GM23248 (cell line): Measurements from ENCODE around the gene ZNF621. TPM values are rescaled to one million over a fixed set of nuclear protein-coding genes. Genes with fewer than 3 reads are reported as not detected.

Experiments used
- DNase-seq: peaks from one replicate; pipeline ENCODE4 v3.0.0-alpha.2; 2015
- H2AFZ ChIP-seq: fragments of 200-600 bp; sonication (generic); 2 replicates; pipeline ENCODE4 v1.6.1; 2016; ENCODE audit warnings: antibody characterized with exemption
- H3F3A ChIP-seq: fragments of 200-600 bp; sonication (generic); 2 replicates; pipeline ENCODE4 v1.6.1; 2016; ENCODE audit warnings: mild to moderate bottlenecking, antibody characterized with exemption, mixed run types; ENCODE audit not compliant: insufficient read depth
- H3K27ac ChIP-seq: fragments of 200-600 bp; sonication (generic); 2 replicates; pipeline ENCODE4 v1.5.1; 2016; ENCODE audit warnings: mild to moderate bottlenecking
- H3K27me3 ChIP-seq: fragments of 200-600 bp; sonication (generic); replicated peaks from 2 replicates; pipeline ENCODE4 v1.6.1; 2016; ENCODE audit warnings: mild to moderate bottlenecking; ENCODE audit not compliant: insufficient read depth
- H3K36me3 ChIP-seq: fragments of 200-600 bp; sonication (generic); 2 replicates; pipeline ENCODE4 v1.6.1; 2016; ENCODE audit warnings: low read depth, mild to moderate bottlenecking
- H3K4me1 ChIP-seq: fragments of 200-600 bp; sonication (generic); 2 replicates; pipeline ENCODE4 v1.6.1; 2016; ENCODE audit warnings: mild to moderate bottlenecking; ENCODE audit not compliant: insufficient read depth
- H3K4me2 ChIP-seq: fragments of 200-600 bp; sonication (generic); one replicate; pipeline ENCODE4 v1.6.1; 2016; ENCODE audit warnings: mild to moderate bottlenecking; ENCODE audit not compliant: unreplicated experiment
- H3K4me3 ChIP-seq: fragments of 200-600 bp; sonication (generic); 2 replicates; pipeline ENCODE4 v1.5.1; 2016; ENCODE audit warnings: mild to moderate bottlenecking
- H3K79me2 ChIP-seq: fragments of 200-600 bp; sonication (generic); 2 replicates; pipeline ENCODE4 v1.6.1; 2016; ENCODE audit warnings: mild to moderate bottlenecking; ENCODE audit not compliant: insufficient read depth
- H3K9ac ChIP-seq: fragments of 200-600 bp; sonication (generic); 2 replicates; pipeline ENCODE4 v1.6.1; 2016; ENCODE audit warnings: mild to moderate bottlenecking
- H3K9me2 ChIP-seq: fragments of 200-600 bp; sonication (generic); 2 replicates; pipeline ENCODE4 v1.6.1; 2016; ENCODE audit warnings: mixed run types, mild to moderate bottlenecking, moderate library complexity; ENCODE audit not compliant: insufficient read depth
- H3K9me3 ChIP-seq: fragments of 200-600 bp; sonication (generic); one replicate; pipeline ENCODE4 v1.6.1; 2017; ENCODE audit warnings: low read depth
- H4K20me1 ChIP-seq: fragments of 200-600 bp; sonication (generic); 2 replicates; pipeline ENCODE4 v1.6.0; 2016; ENCODE audit not compliant: insufficient read depth
- EZH2 ChIP-seq: fragments of 200-600 bp; sonication (generic); IDR thresholded peaks from 2 replicates; pipeline ENCODE4 v1.6.1; 2018; ENCODE audit warnings: antibody characterized with exemption, mild to moderate bottlenecking; ENCODE audit not compliant: insufficient read depth, poor library complexity, severe bottlenecking
- EZH2phosphoT487 ChIP-seq: fragments of 200-600 bp; sonication (generic); IDR thresholded peaks from 2 replicates; pipeline ENCODE4 v1.6.1; 2018; ENCODE audit warnings: antibody characterized with exemption, moderate library complexity, mild to moderate bottlenecking, low read depth; ENCODE audit not compliant: insufficient read depth
- WGBS, 2 experiments: methylation state at CpG; one replicate each; pipeline ENCODE4 v1.1.6; 2015 to 2017; ENCODE audit warnings: low lambda C conversion rate in 2 of 2, low coverage in 1 of 2; ENCODE audit errors: missing lambda C conversion rate in 2 of 2; 5-methylcytosine and 5-hydroxymethylcytosine counted together
- in situ Hi-C: fragments of 300-500 bp; cut with MboI; formaldehyde crosslinking; loops from 2 replicates; pipeline ENCODE4 v1.15.0; 2020
- polyA plus RNA-seq: library from polyadenylated mRNA; unstranded; fragments of >200 nt; fragmentation: Nextera tagmentation; extraction: Ambion mirVana; gene quantifications from 2 replicates; pipeline ENCODE4 v1.2.1, GENCODE V29; 2016
- total RNA-seq: library from RNA; depleted of rRNA; stranded (reverse); fragments of >200 nt; shearing (Covaris generic); gene quantifications from 2 replicates; pipeline ENCODE4 v1.2.3, GENCODE V29; 2014

Gene ZNF621
- total and polyA plus RNA-seq, 2 experiments from 2014 or later: 7.9 to 13.4 TPM

GRCh38 chr3:40574050-40574449, 49.3 kb downstream of the ZNF621 start:
- no peaks in the 10 kb centered on the region for H4K20me1 ChIP-seq
- H3K9me2 ChIP-seq: no peaks in the 10 kb centered on the region
- H3K4me1 ChIP-seq: no peaks in the 10 kb centered on the region
- in situ Hi-C loops: no loop called here
- DNase-seq: no peak
- H3K9me3 ChIP-seq: no peaks in the 10 kb centered on the region
- no peak overlapping the region for H3K9ac ChIP-seq
- H3K79me2 ChIP-seq: no peaks in the 10 kb centered on the region
- no peak overlapping the region for H3K4me3 ChIP-seq
- H3F3A ChIP-seq: no peaks in the 10 kb centered on the region
- H3K27me3 ChIP-seq: 0 out of 2 replicates have a peak, but pooled peaks cover 3% of the 10 kb centered on the region
- no peaks in the 10 kb centered on the region for H3K36me3 ChIP-seq
- TF ChIP-seq EZH2phosphoT487 (no peak), EZH2 (no peak)
- no peak overlapping the region for H2AFZ ChIP-seq
- WGBS, 2 experiments: 78 to 85% methylated on average over 2 of the region's 2 CpGs
- no peak overlapping the region for H3K27ac ChIP-seq
- H3K4me2 ChIP-seq: no peak overlapping the region

DNA sequence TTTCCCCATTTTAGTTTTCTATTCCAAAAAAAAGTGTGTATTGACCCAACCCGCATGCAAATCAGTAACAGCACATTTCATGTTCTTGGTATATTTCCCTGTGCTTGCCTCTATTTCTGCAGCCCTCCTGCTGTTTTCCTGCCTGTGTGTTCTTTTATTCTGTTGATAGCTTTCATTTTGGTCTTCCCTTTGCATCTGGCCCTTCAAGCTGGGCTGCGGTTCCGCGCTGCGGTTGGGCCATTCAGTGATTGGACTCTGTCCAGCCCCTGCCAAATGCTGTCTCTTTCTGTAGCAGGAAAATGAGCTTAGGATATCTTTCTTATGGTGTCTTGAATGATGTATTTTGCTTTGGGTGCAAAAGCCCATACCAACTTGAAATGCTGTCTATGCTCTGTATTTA, 49.9 kb downstream of the ZNF621 start:
- Histone ChIP-seq H3K9me2 (no peaks in the 10 kb centered on the region), H2AFZ (no peak overlapping the region), H3K4me3 (no peak overlapping the region), H3K9me3 (no peaks in the 10 kb centered on the region), H3K4me1 (no peaks in the 10 kb centered on the region), H3K27me3 (0 out of 2 replicates have a peak, but pooled peaks cover 3% of the 10 kb centered on the region), H3K36me3 (no peaks in the 10 kb centered on the region), H3K4me2 (no peak overlapping the region), H4K20me1 (no peaks in the 10 kb centered on the region), H3K79me2 (no peaks in the 10 kb centered on the region), H3K27ac (no peak overlapping the region), H3K9ac (no peak overlapping the region), H3F3A (no peaks in the 10 kb centered on the region)
- peak; percentile 34 for DNase-seq
- TF ChIP-seq EZH2phosphoT487 (no peak), EZH2 (no peak)
- 15 to 19% methylated on average over 5 of the region's 5 CpGs for WGBS, 2 experiments
- in situ Hi-C loops: loop anchor here (25.0 kb wide), 2 partner anchors 237 to 1138 kb away; no protein-coding TSS in a partner anchor

DNA sequence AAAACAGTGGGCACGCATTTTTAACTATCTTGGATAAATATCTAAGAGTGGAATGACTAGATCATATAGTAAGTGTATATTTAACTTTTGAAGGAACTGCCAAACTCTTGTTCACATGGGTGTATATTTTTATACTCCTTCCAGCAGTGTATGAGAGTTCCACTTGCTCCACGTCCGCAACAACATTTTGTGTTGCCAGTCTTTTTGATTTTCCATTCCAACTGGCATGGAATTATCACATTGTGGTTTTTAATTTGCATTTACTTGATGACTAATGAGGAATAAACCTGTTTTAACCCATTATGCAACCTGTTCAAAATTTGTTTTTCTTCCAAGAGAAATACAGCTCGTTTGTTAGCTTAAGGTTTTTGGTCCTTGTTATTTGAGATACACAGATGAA, 51.6 kb downstream of the ZNF621 start:
- TF ChIP-seq EZH2phosphoT487 (no peak), EZH2 (no peak)
- Histone ChIP-seq H3F3A (no peaks in the 10 kb centered on the region), H3K27me3 (0 out of 2 replicates have a peak, but pooled peaks cover 3% of the 10 kb centered on the region), H4K20me1 (no peaks in the 10 kb centered on the region), H3K4me2 (no peak overlapping the region), H3K36me3 (no peaks in the 10 kb centered on the region), H3K9me3 (no peaks in the 10 kb centered on the region), H3K4me3 (no peak overlapping the region), H3K9ac (no peak overlapping the region), H3K27ac (no peak overlapping the region), H3K4me1 (no peaks in the 10 kb centered on the region), H3K9me2 (no peaks in the 10 kb centered on the region), H2AFZ (no peak overlapping the region), H3K79me2 (no peaks in the 10 kb centered on the region)
- in situ Hi-C loops: loop anchor here (25.0 kb wide), 2 partner anchors 239 to 1136 kb away; no protein-coding TSS in a partner anchor
- WGBS, 2 experiments: 77 to 78% methylated on average over 4 of the region's 4 CpGs
- DNase-seq: no peak

DNA sequence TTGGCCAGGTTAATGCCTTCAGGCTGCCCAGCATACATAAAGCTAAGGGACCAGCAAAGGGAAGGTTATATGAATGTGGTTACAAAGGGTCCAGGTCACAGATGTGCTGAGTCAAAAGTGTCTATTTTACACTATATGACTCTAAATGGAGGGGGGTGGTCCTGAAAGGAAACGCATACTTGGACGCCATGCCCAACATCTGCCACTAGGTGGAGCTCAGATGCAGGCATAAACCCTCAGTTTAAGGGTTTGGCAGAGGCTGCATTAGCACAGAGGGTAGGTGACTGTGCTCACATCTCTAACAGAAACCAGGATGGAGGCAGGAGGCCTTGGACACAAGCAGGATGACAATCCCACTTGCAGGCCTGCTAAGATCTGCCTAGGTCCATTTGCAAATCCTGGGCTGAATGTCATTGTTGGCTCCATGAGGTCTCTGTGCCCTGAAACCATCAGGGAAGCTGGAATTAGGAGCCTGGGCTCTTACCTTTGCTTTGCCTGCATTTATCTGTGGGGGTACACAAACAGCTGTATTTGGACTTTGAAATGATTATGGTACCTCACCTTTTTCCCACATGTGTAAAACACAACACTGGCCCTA, 55.8 kb downstream of the ZNF621 start:
- no peaks in the 10 kb centered on the region for H3K36me3 ChIP-seq
- no peak overlapping the region for H3K4me2 ChIP-seq
- no peak overlapping the region for H2AFZ ChIP-seq
- no peak overlapping the region for H3K9ac ChIP-seq
- H3K27me3 ChIP-seq: no peaks in the 10 kb centered on the region
- DNase-seq: peak; percentile 83
- 3% methylated on average over 2 of the region's 2 CpGs for WGBS, 2 experiments
- H3K9me3 ChIP-seq: no peaks in the 10 kb centered on the region
- no peak overlapping the region for H3K4me3 ChIP-seq
- in situ Hi-C loops: loop anchor here (10.0 to 25.0 kb wide), 3 partner anchors 243 to 1294 kb away; no protein-coding TSS in a partner anchor
- H4K20me1 ChIP-seq: no peaks in the 10 kb centered on the region
- TF ChIP-seq EZH2phosphoT487 (no peak), EZH2 (no peak)
- 0 out of 2 replicates have a peak, but pooled peaks cover 7% of the 10 kb centered on the region for H3F3A ChIP-seq
- H3K27ac ChIP-seq: no peak overlapping the region
- no peaks in the 10 kb centered on the region for H3K4me1 ChIP-seq
- H3K9me2 ChIP-seq: no peaks in the 10 kb centered on the region
- no peaks in the 10 kb centered on the region for H3K79me2 ChIP-seq
